B cell (primary cell): ENCODE measurements around the gene SLAMF6. TPM values are rescaled to one million over a fixed set of nuclear protein-coding genes. Genes with fewer than 3 reads are reported as not detected.

ENCODE experiments used
- ATAC-seq: fragments of 200-7000 bp; cut with Tn5 transposase; one replicate; pipeline ENCODE4 v1.10.0; 2021; ENCODE audit warnings: low read depth, mild to moderate bottlenecking, moderate number of reproducible peaks, moderate library complexity
- CTCF ChIA-PET: fragments of 350-600 bp; sonication (Branson Sonifier 250); formaldehyde crosslinking; loops from one replicate; lab custom pipeline; 2021; ENCODE audit warnings: antibody characterized with exemption, inconsistent platforms; lab: Charles Lee
- POLR2A ChIA-PET: fragments of 350-600 bp; sonication (Branson Sonifier 250); formaldehyde crosslinking; loops from one replicate; lab custom pipeline; 2021; ENCODE audit warnings: antibody characterized with exemption; lab: Charles Lee
- DNase-seq: peaks from one replicate; pipeline ENCODE4 v3.0.0; 2013
- H2AFZ ChIP-seq: 2 replicates; pipeline ENCODE4 v1.6.1; 2012; ENCODE audit warnings: mild to moderate bottlenecking, low read depth, low read length; ENCODE audit not compliant: insufficient read depth, poor library complexity, severe bottlenecking
- H3K27ac ChIP-seq, 2 donors: 1 replicate in 1 of 2; 2 replicates in 1 of 2; pipeline ENCODE4 v1.5.1; 2012 to 2013; ENCODE audit warnings: low read length in 2 of 2, mild to moderate bottlenecking in 2 of 2, moderate library complexity in 1 of 2
- H3K27me3 ChIP-seq, 4 experiments: fragments of 200-600 bp in 1 of 4; sonication (generic) in 1 of 4; replicated peaks in 1 of 4; 1 replicate in 2 of 4; 2 replicates in 2 of 4; pipeline versions ENCODE4 v1.6.1 to v1.7.0; 2013 to 2016; ENCODE audit warnings: low read length in 3 of 4, mild to moderate bottlenecking in 2 of 4, mixed read lengths in 1 of 4, moderate library complexity in 1 of 4; ENCODE audit not compliant: insufficient read depth in 4 of 4, control insufficient read depth in 3 of 4; ENCODE audit errors: control extremely low read depth in 1 of 4
- H3K36me3 ChIP-seq, 2 experiments: replicated peaks in 1 of 2; 1 replicate in 1 of 2; 2 replicates in 1 of 2; pipeline versions ENCODE4 v1.6.1 to v1.7.1; 2013; ENCODE audit warnings: low read length in 1 of 2; ENCODE audit not compliant: insufficient read depth in 2 of 2, control insufficient read depth in 1 of 2; ENCODE audit errors: control extremely low read depth in 1 of 2, extremely low read depth in 1 of 2
- H3K4me1 ChIP-seq, 2 donors: fragments of 200-600 bp in 1 of 2; sonication (generic) in 1 of 2; 1 replicate in 1 of 2; 2 replicates in 1 of 2; pipeline versions ENCODE4 v1.5.1 to v1.6.1; 2013 to 2017; ENCODE audit warnings: low read length in 2 of 2; ENCODE audit not compliant: control insufficient read depth in 2 of 2, insufficient read depth in 2 of 2
- H3K4me2 ChIP-seq: replicated peaks from 2 replicates; pipeline ENCODE3; 2012; ENCODE audit warnings: mild to moderate bottlenecking, low read depth, low read length; ENCODE audit not compliant: poor library complexity, severe bottlenecking
- H3K4me3 ChIP-seq, 5 experiments: fragments of 200-600 bp in 1 of 5; sonication (generic) in 1 of 5; 1 replicate in 3 of 5; 2 replicates in 2 of 5; pipeline versions ENCODE4 v1.5.1 to v1.7.0; 2011 to 2016; ENCODE audit warnings: low read length in 4 of 5, mild to moderate bottlenecking in 4 of 5, low read depth in 2 of 5, control low read depth in 1 of 5, moderate library complexity in 1 of 5; ENCODE audit not compliant: insufficient read depth in 1 of 5; ENCODE audit errors: control extremely low read depth in 1 of 5, extremely low read depth in 1 of 5
- H3K79me2 ChIP-seq: fragments of 200-600 bp; sonication (generic); one replicate; pipeline ENCODE4 v1.6.0; 2016; ENCODE audit warnings: low read length; ENCODE audit not compliant: control insufficient read depth, insufficient read depth
- H3K9ac ChIP-seq: fragments of 200-600 bp; sonication (generic); 2 replicates; pipeline ENCODE4 v1.6.1; 2017; ENCODE audit warnings: mild to moderate bottlenecking, low read length, moderate library complexity
- H3K9me3 ChIP-seq, 3 donors: one replicate each; pipeline versions ENCODE4 v1.6.1 to v1.7.1; 2013; ENCODE audit warnings: low read length in 2 of 3; ENCODE audit not compliant: control insufficient read depth in 2 of 3, insufficient read depth in 1 of 3; ENCODE audit errors: control extremely low read depth in 1 of 3
- H4K20me1 ChIP-seq: 2 replicates; pipeline ENCODE4 v1.6.0; 2012; ENCODE audit warnings: mild to moderate bottlenecking, low read length; ENCODE audit not compliant: insufficient read depth, control insufficient read depth, poor library complexity, severe bottlenecking
- H3K27ac Mint-ChIP-seq: one replicate; pipeline ENCODE4 v1.8.0; 2021; ENCODE audit warnings: mixed read lengths
- H3K27me3 Mint-ChIP-seq: one replicate; pipeline ENCODE4 v1.8.0; 2021; ENCODE audit warnings: mixed read lengths
- H3K4me1 Mint-ChIP-seq: one replicate; pipeline ENCODE4 v1.8.0; 2021; ENCODE audit warnings: mixed read lengths
- H3K4me3 Mint-ChIP-seq: one replicate; pipeline ENCODE4 v1.8.0; 2021; ENCODE audit warnings: mixed read lengths
- H3K9me3 Mint-ChIP-seq: one replicate; pipeline ENCODE4 v1.8.0; 2022; ENCODE audit warnings: mixed read lengths; ENCODE audit not compliant: insufficient read depth
- EZH2 ChIP-seq: IDR thresholded peaks from 2 replicates; pipeline ENCODE4 v1.6.1; 2012; ENCODE audit warnings: borderline replicate concordance, low read depth, mild to moderate bottlenecking, moderate library complexity, low read length; ENCODE audit not compliant: insufficient read depth, poor library complexity, severe bottlenecking
- WGBS: methylation state at CpG from one replicate; pipeline ENCODE4 v1.1.5; 2013; ENCODE audit warnings: missing lambda C conversion rate; ENCODE audit not compliant: insufficient coverage; 5-methylcytosine and 5-hydroxymethylcytosine counted together
- intact Hi-C: fragments of 100-400 bp; cut with micrococcal nuclease; formaldehyde crosslinking; loops from one replicate; pipeline ENCODE4 v1.10.0; 2022
- polyA plus RNA-seq: library from polyadenylated mRNA; depleted of rRNA; stranded (reverse); fragments of >200 nt; gene quantifications from 2 replicates; pipeline ENCODE4 v1.2.3, GENCODE V29; 2012
- total RNA-seq, 2 donors: library from RNA; stranded (reverse); fragments of 120-200 nt in 1 of 2; gene quantifications; 1 replicate in 1 of 2; 2 replicates in 1 of 2; pipeline versions ENCODE4 v1.2.3 to v1.2.4, GENCODE V29; 2013 to 2022
- TF ChIP-seq, protein P1 (sequence below): fragments of 200-600 bp; IDR thresholded peaks from one replicate; pipeline ENCODE4 v1.8.0; 2022; ENCODE audit warnings: antibody characterized with exemption, mild to moderate bottlenecking

Gene SLAMF6
- total and polyA plus RNA-seq, 2 donors (not counting 1 experiment from before 2014, with no cell fraction given): 64.8 to 79.6 TPM

DNA sequence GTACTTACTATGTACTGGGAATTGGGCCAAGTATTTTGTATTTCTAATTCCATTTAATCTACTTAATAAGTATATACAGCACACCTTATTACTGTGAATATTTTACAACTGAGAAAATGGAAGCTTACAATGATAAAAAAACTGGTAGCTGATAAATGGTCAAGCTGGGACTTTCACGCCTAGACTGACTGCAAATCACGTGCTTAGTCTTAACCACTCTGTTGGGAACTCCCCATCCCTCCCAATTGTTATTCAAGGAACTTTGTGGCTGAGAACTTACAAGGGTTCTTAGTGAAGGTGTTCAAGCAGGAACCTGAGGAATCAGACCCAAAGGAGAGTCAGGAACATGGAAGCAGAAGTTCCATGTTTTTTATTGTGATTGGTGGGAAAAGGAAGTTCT is 29.4 kb upstream of the SLAMF6 start:
- POLR2A ChIA-PET: no interaction called here
- no peak overlapping the region for H3K4me3 ChIP-seq
- H2AFZ ChIP-seq: no peak overlapping the region
- peak overlapping the region in 1 of 2 donors; percentile 23 for H3K27ac ChIP-seq
- no peak overlapping the region for H3K9ac ChIP-seq
- peaks cover 8 to 31% of the 10 kb centered on the region in 2 experiments for H3K36me3 ChIP-seq
- peaks cover 0 to 4% (median 0%) of the 10 kb centered on the region in 3 donors for H3K9me3 ChIP-seq
- H3K9me3 Mint-ChIP-seq: no peaks in the 10 kb centered on the region
- intact Hi-C loops: no loop called here
- no peaks in the 10 kb centered on the region for H3K27me3 ChIP-seq
- peaks cover 76% of the 10 kb centered on the region for H3K4me1 Mint-ChIP-seq
- H3K4me3 Mint-ChIP-seq: no peak overlapping the region
- H4K20me1 ChIP-seq: no peaks in the 10 kb centered on the region
- ATAC-seq (no peak), DNase-seq (no peak)
- H3K79me2 ChIP-seq: peaks cover 5% of the 10 kb centered on the region
- peaks cover 50 to 51% of the 10 kb centered on the region in 2 donors for H3K4me1 ChIP-seq
- no peaks in the 10 kb centered on the region for H3K27me3 Mint-ChIP-seq
- H3K4me2 ChIP-seq: no peak overlapping the region
- CTCF ChIA-PET: interaction anchor here (1.1 to 18.3 kb wide), 5 partner anchors 9 to 124 kb away, joined by 3 to 159 read pairs (median 6); no protein-coding TSS in a partner anchor
- no CpG with 5 or more reads among the region's 2 CpGs for WGBS
- peak overlapping the region; percentile 80 for H3K27ac Mint-ChIP-seq
- TF ChIP-seq, protein P1, sequence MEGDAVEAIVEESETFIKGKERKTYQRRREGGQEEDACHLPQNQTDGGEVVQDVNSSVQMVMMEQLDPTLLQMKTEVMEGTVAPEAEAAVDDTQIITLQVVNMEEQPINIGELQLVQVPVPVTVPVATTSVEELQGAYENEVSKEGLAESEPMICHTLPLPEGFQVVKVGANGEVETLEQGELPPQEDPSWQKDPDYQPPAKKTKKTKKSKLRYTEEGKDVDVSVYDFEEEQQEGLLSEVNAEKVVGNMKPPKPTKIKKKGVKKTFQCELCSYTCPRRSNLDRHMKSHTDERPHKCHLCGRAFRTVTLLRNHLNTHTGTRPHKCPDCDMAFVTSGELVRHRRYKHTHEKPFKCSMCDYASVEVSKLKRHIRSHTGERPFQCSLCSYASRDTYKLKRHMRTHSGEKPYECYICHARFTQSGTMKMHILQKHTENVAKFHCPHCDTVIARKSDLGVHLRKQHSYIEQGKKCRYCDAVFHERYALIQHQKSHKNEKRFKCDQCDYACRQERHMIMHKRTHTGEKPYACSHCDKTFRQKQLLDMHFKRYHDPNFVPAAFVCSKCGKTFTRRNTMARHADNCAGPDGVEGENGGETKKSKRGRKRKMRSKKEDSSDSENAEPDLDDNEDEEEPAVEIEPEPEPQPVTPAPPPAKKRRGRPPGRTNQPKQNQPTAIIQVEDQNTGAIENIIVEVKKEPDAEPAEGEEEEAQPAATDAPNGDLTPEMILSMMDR: no peak
- TF ChIP-seq EZH2: no peak

DNA sequence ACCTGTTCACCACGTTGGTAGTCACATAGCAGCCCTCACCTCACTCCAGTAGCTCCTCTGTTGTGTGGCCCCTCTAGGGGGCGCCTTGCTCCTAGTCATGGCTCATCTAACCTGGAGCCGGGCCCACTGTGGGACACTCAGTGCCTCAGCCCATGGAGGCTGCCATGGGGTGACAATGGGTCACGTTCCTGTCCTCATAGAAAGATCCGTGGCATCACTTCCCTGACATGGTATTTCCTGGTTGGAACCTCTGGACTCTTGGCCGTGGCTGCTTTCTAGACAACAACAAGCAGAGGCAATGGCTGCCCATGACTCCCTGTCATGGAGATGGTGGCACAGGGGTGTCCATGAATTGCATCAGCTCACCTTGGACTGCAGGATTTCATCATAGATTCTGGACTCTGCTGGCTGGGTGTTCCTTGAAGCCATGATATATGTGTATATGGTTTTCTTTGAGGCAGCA is 27.5 kb upstream of the SLAMF6 start:
- Histone ChIP-seq H2AFZ (no peak overlapping the region), H3K79me2 (no peaks in the 10 kb centered on the region), H4K20me1 (no peaks in the 10 kb centered on the region), H3K27ac (peak overlapping the region in 1 of 2 donors; percentile 88), H3K36me3 (peaks cover 6 to 40% of the 10 kb centered on the region in 2 experiments), H3K9me3 (peaks cover 0 to 4% (median 0%) of the 10 kb centered on the region in 3 donors), H3K9ac (no peak overlapping the region), H3K4me2 (peak overlapping the region; percentile 20), H3K27me3 (no peaks in the 10 kb centered on the region), H3K4me3 (no peak overlapping the region), H3K4me1 (peaks cover 65 to 67% of the 10 kb centered on the region in 2 donors)
- DNase-seq: no peak
- TF ChIP-seq, protein P1: no peak
- TF ChIP-seq EZH2: no peak
- no peaks in the 10 kb centered on the region for H3K9me3 Mint-ChIP-seq
- H3K4me3 Mint-ChIP-seq: peak overlapping the region; percentile 8
- intact Hi-C loops: no loop called here
- POLR2A ChIA-PET: no interaction called here
- no peaks in the 10 kb centered on the region for H3K27me3 Mint-ChIP-seq
- CTCF ChIA-PET: interaction anchor here (0.6 to 18.3 kb wide), 7 partner anchors 7 to 121 kb away, joined by 3 to 159 read pairs (median 8); partner anchors contain the start of gene CD84
- ATAC-seq: no peak
- peaks cover 81% of the 10 kb centered on the region for H3K4me1 Mint-ChIP-seq
- WGBS: 93% methylated on average over 6 of the region's 6 CpGs
- H3K27ac Mint-ChIP-seq: peak overlapping the region; percentile 94
